Common myeloid progenitor, CD34-positive (primary cell): ENCODE data around the gene ALOX5AP.

Experiments
- CTCF ChIA-PET: fragments of 350-600 bp; sonication (Branson Sonifier 250); formaldehyde crosslinking; loops from one replicate; lab custom pipeline; 2021; ENCODE audit warnings: antibody characterized with exemption; lab: Charles Lee
- POLR2A ChIA-PET: fragments of 350-600 bp; sonication (Branson Sonifier 250); formaldehyde crosslinking; loops from one replicate; lab custom pipeline; 2021; ENCODE audit warnings: antibody characterized with exemption; lab: Charles Lee
- DNase-seq, 3 donors: peaks; one replicate each; pipeline versions ENCODE4 v3.0.0 to v3.0.0-alpha.2; 2013
- H3K27ac ChIP-seq, 2 experiments: 1 replicate in 1 of 2; 2 replicates in 1 of 2; pipeline ENCODE4 v1.7.0; 2013; ENCODE audit warnings: inconsistent platforms in 2 of 2, low read length in 2 of 2, mild to moderate bottlenecking in 2 of 2, low read depth in 1 of 2, moderate library complexity in 1 of 2; ENCODE audit not compliant: severe bottlenecking in 2 of 2, insufficient read depth in 1 of 2, poor library complexity in 1 of 2
- H3K27me3 ChIP-seq, 5 experiments: replicated peaks in 2 of 5; 1 replicate in 3 of 5; 2 replicates in 2 of 5; pipeline versions ENCODE4 v1.6.1 to v1.7.0; 2013; ENCODE audit warnings: low read length in 4 of 5, mild to moderate bottlenecking in 2 of 5, moderate library complexity in 2 of 5, inconsistent platforms in 1 of 5; ENCODE audit not compliant: insufficient read depth in 5 of 5, control insufficient read depth in 4 of 5
- H3K36me3 ChIP-seq, 4 experiments: 1 replicate in 2 of 4; 2 replicates in 2 of 4; pipeline versions ENCODE4 v1.6.1 to v1.7.0; 2013; ENCODE audit warnings: low read length in 3 of 4, control low read depth in 1 of 4, mild to moderate bottlenecking in 1 of 4; ENCODE audit not compliant: control insufficient read depth in 4 of 4, insufficient read depth in 4 of 4
- H3K4me1 ChIP-seq, 4 experiments: 1 replicate in 3 of 4; 2 replicates in 1 of 4; pipeline versions ENCODE4 v1.6.1 to v1.7.1; 2013; ENCODE audit warnings: low read length in 3 of 4, mild to moderate bottlenecking in 3 of 4, control low read depth in 1 of 4, inconsistent platforms in 1 of 4, moderate library complexity in 1 of 4; ENCODE audit not compliant: control insufficient read depth in 4 of 4, insufficient read depth in 4 of 4; ENCODE audit errors: control extremely low read depth in 1 of 4
- H3K4me3 ChIP-seq, 7 experiments: 1 replicate in 4 of 7; 2 replicates in 3 of 7; pipeline versions ENCODE4 v1.5.1 to v1.7.0; 2013; ENCODE audit warnings: mild to moderate bottlenecking in 7 of 7, low read length in 6 of 7, moderate library complexity in 6 of 7, inconsistent platforms in 2 of 7, low read depth in 2 of 7, control low read depth in 1 of 7; ENCODE audit not compliant: insufficient read depth in 4 of 7, control insufficient read depth in 1 of 7; ENCODE audit errors: extremely low read depth in 1 of 7
- H3K9me3 ChIP-seq, 5 experiments: 1 replicate in 4 of 5; 2 replicates in 1 of 5; pipeline versions ENCODE4 v1.6.1 to v1.7.1; 2013; ENCODE audit warnings: low read length in 4 of 5, mild to moderate bottlenecking in 2 of 5, inconsistent platforms in 1 of 5, low read depth in 1 of 5, moderate library complexity in 1 of 5; ENCODE audit not compliant: control insufficient read depth in 4 of 5, insufficient read depth in 2 of 5; ENCODE audit errors: control extremely low read depth in 1 of 5
- WGBS: methylation state at CpG from one replicate; pipeline ENCODE4 v1.1.5; 2013; ENCODE audit not compliant: insufficient coverage; 5-methylcytosine and 5-hydroxymethylcytosine counted together

The ALOX5AP gene

GRCh38 chr13:30704596-30704995, 30.7 kb upstream of the ALOX5AP start:
- H3K27me3 ChIP-seq = no peaks in the 10 kb centered on the region
- POLR2A ChIA-PET = interaction anchor here (0.6 kb wide), 1 partner anchor 30 kb away, joined by 3 read pairs; no protein-coding TSS in a partner anchor
- CTCF ChIA-PET = interaction anchor here (0.6 to 1.4 kb wide), 2 partner anchors 10 to 20 kb away, joined by 3 read pairs; no protein-coding TSS in a partner anchor
- WGBS = 89% methylated on average over 6 of the region's 6 CpGs
- no peak overlapping the region for H3K27ac ChIP-seq
- no peak overlapping the region for H3K4me3 ChIP-seq
- H3K9me3 ChIP-seq = no peaks in the 10 kb centered on the region
- no peak for DNase-seq
- no peaks in the 10 kb centered on the region for H3K36me3 ChIP-seq
- H3K4me1 ChIP-seq = no peaks in the 10 kb centered on the region

- no peaks in the 10 kb centered on the region for H3K27me3 ChIP-seq
- no peaks in the 10 kb centered on the region for H3K4me1 ChIP-seq
- 93% methylated on average over 4 of the region's 4 CpGs for WGBS
- DNase-seq = no peak
- H3K36me3 ChIP-seq = no peaks in the 10 kb centered on the region
- H3K9me3 ChIP-seq = no peaks in the 10 kb centered on the region
- CTCF ChIA-PET = interaction anchor here (0.8 to 1.6 kb wide), 3 partner anchors 10 to 160 kb away, joined by 3 to 4 read pairs (median 3); no protein-coding TSS in a partner anchor
- POLR2A ChIA-PET = no interaction called here
- H3K4me3 ChIP-seq = no peak overlapping the region
- H3K27ac ChIP-seq = no peak overlapping the region
These were observed 29.7 kb upstream of the ALOX5AP start for GRCh38 chr13:30705680-30706079.

- Histone ChIP-seq H3K4me3 (no peak overlapping the region), H3K9me3 (no peaks in the 10 kb centered on the region), H3K27me3 (no peaks in the 10 kb centered on the region), H3K27ac (no peak overlapping the region), H3K4me1 (peaks cover 0 to 11% (median 10%) of the 10 kb centered on the region in 4 experiments), H3K36me3 (no peaks in the 10 kb centered on the region)
- CTCF ChIA-PET = interaction anchor here (1.4 kb wide), 1 partner anchor 19 kb away, joined by 4 read pairs; no protein-coding TSS in a partner anchor
- no peak for DNase-seq
- POLR2A ChIA-PET = no interaction called here
- no CpG with 5 or more reads among the region's 3 CpGs for WGBS
These were observed 26.8 kb upstream of the ALOX5AP start for GRCh38 chr13:30708541-30708940.

GRCh38 chr13:30710442-30710841, 24.9 kb upstream of the ALOX5AP start:
- Histone ChIP-seq H3K36me3 (no peaks in the 10 kb centered on the region), H3K4me1 (peaks cover 0 to 21% (median 16%) of the 10 kb centered on the region in 4 experiments), H3K4me3 (no peak overlapping the region), H3K9me3 (no peaks in the 10 kb centered on the region), H3K27ac (no peak overlapping the region), H3K27me3 (no peaks in the 10 kb centered on the region)
- DNase-seq = no peak
- CTCF ChIA-PET = no interaction called here
- 100% methylated on average over 3 of the region's 3 CpGs for WGBS
- POLR2A ChIA-PET = no interaction called here

- no peaks in the 10 kb centered on the region for H3K36me3 ChIP-seq
- no peaks in the 10 kb centered on the region for H3K9me3 ChIP-seq
- POLR2A ChIA-PET = no interaction called here
- peaks cover 4 to 21% (median 16%) of the 10 kb centered on the region in 4 experiments for H3K4me1 ChIP-seq
- WGBS = 94% methylated on average over 4 of the region's 4 CpGs
- no peaks in the 10 kb centered on the region for H3K27me3 ChIP-seq
- no peak overlapping the region for H3K4me3 ChIP-seq
- DNase-seq = no peak
- CTCF ChIA-PET = no interaction called here
- no peak overlapping the region for H3K27ac ChIP-seq
These were observed 24.0 kb upstream of the ALOX5AP start for GRCh38 chr13:30711375-30711774.

GRCh38 chr13:30711837-30712236, 23.5 kb upstream of the ALOX5AP start:
- WGBS = 96% methylated on average over 5 of the region's 6 CpGs
- H3K9me3 ChIP-seq = no peaks in the 10 kb centered on the region
- ChIA-PET CTCF (no interaction called here), POLR2A (no interaction called here)
- no peaks in the 10 kb centered on the region for H3K36me3 ChIP-seq
- DNase-seq = no peak
- H3K4me1 ChIP-seq = peaks cover 4 to 21% (median 16%) of the 10 kb centered on the region in 4 experiments
- no peak overlapping the region for H3K27ac ChIP-seq
- no peak overlapping the region for H3K4me3 ChIP-seq
- no peaks in the 10 kb centered on the region for H3K27me3 ChIP-seq

GRCh38 chr13:30712536-30713532, 22.5 kb upstream of the ALOX5AP start:
- Histone ChIP-seq H3K36me3 (no peaks in the 10 kb centered on the region), H3K4me3 (no peak overlapping the region), H3K4me1 (peaks cover 4 to 21% (median 16%) of the 10 kb centered on the region in 4 experiments), H3K27ac (no peak overlapping the region), H3K9me3 (no peaks in the 10 kb centered on the region), H3K27me3 (no peaks in the 10 kb centered on the region)
- ChIA-PET POLR2A (interaction anchor here (0.8 kb wide), 1 partner anchor 78 kb away, joined by 4 read pairs; no protein-coding TSS in a partner anchor), CTCF (interaction anchor here (1.1 to 1.7 kb wide), 2 partner anchors 27 to 127 kb away, joined by 3 to 5 read pairs; no protein-coding TSS in a partner anchor)
- peak; percentile 37 to 88 (median 79) for DNase-seq
- WGBS = 28% methylated on average over 10 of the region's 13 CpGs
